Effector memory CD8-positive, alpha-beta T cell (primary cell): ENCODE measurements around the gene AGAP1.
"Not testable (repeated sequence)": the region's sequence is repeated elsewhere in the genome, so short reads cannot be mapped to it uniquely, and the experiment has no call there.

Source experiments
- ATAC-seq: fragments of 150-1000 bp; cut with Tn5 transposase; replicated peaks from 2 replicates; pipeline ENCODE4 v1.10.0; 2021; ENCODE audit warnings: mild to moderate bottlenecking, moderate library complexity
- DNase-seq, 3 experiments: peaks; one replicate each; pipeline ENCODE4 v3.0.0; 2021
- H3K27ac Mint-ChIP-seq, 2 donors: one replicate each; pipeline ENCODE4 v1.8.0; 2022; ENCODE audit warnings: mild to moderate bottlenecking in 2 of 2, mixed read lengths in 2 of 2, moderate library complexity in 2 of 2
- H3K27me3 Mint-ChIP-seq, 2 donors: one replicate each; pipeline ENCODE4 v1.8.0; 2022; ENCODE audit warnings: mixed read lengths in 2 of 2
- H3K36me3 Mint-ChIP-seq: one replicate; pipeline ENCODE4 v1.8.0; 2022; ENCODE audit warnings: mild to moderate bottlenecking, moderate library complexity, mixed read lengths; ENCODE audit not compliant: insufficient read depth
- H3K4me1 Mint-ChIP-seq, 2 donors: one replicate each; pipeline ENCODE4 v1.8.0; 2022; ENCODE audit warnings: low read depth in 2 of 2, mixed read lengths in 2 of 2
- H3K4me3 Mint-ChIP-seq, 2 donors: one replicate each; pipeline ENCODE4 v1.8.0; 2022; ENCODE audit warnings: mild to moderate bottlenecking in 2 of 2, mixed read lengths in 2 of 2, moderate library complexity in 2 of 2
- H3K9me3 Mint-ChIP-seq, 2 donors: one replicate each; pipeline ENCODE4 v1.8.0; 2022; ENCODE audit warnings: mixed read lengths in 2 of 2

AGAP1 gene

DNA sequence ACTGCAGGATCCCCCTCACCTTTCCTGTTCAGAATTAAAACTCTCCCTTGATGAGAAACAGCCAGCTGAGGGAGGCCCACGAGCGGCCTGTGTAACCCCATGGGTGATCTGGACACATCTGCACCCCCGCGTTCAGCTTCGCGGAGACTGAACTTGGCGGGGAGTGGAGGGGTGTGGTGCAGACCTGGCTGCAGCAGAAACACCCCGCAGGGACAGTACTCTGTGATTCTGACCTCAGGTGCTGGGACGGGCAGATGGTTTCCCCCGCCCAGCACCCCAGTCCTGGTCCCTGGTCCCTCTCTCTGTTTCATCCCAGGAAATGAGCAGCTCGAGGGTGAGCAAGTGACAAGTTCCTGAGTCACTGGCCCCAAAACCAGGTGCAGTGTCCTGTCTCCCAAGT lies 633.2 kb downstream of the AGAP1 start:
- ATAC-seq (no peak), DNase-seq (no peak)
- Mint-ChIP-seq H3K27ac (no peak overlapping the region), H3K27me3 (no peaks in the 10 kb centered on the region), H3K4me1 (no peaks in the 10 kb centered on the region), H3K4me3 (no peak overlapping the region), H3K36me3 (peaks cover 43% of the 10 kb centered on the region), H3K9me3 (no peaks in the 10 kb centered on the region)

DNA sequence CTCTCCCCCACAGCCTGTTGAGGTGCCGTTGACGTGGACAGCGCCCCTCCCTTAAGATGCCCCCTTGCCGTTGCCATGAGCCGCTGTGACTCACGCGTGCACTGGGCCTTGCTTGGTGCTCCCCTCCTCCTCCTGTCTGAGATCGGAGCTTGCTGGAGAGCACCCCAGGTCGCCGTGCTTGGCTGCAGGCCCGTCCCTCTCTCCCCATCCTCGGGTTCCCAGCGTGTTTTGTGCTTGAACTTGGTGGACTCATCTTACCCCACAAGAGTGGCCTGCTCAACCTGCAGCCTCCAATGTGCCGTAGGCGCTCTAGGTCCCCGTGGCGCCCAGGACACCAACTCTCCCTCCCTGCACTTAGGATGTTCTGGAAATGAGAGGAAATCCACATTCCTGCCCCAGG lies 634.5 kb downstream of the AGAP1 start:
- Mint-ChIP-seq H3K4me1 (no peaks in the 10 kb centered on the region), H3K36me3 (peaks cover 36% of the 10 kb centered on the region), H3K9me3 (no peaks in the 10 kb centered on the region), H3K27me3 (no peaks in the 10 kb centered on the region), H3K27ac (no peak overlapping the region), H3K4me3 (no peak overlapping the region)
- ATAC-seq (no peak), DNase-seq (no peak)

DNA sequence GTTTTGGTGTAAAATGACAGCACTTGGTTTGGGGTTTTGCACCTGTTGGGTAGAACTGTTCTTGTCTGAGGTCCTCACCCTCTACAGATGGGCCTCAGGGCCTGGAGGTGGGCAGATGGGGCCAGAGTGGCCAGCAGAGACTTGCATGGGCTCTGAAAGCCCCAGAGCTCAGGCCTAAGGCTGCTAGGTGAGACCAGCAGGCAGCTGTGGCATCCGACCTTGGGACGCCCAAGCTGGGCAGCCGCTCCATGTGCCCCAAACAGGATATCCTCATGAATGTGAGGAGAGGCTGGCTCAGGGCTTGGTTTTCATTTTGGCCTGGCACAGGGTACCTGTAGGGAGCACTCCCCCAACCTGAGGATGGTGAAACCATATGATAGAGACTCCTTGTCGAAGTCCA lies 636.1 kb downstream of the AGAP1 start:
- H3K27me3 Mint-ChIP-seq: no peaks in the 10 kb centered on the region
- peaks cover 29% of the 10 kb centered on the region for H3K36me3 Mint-ChIP-seq
- H3K4me3 Mint-ChIP-seq: no peak overlapping the region
- no peaks in the 10 kb centered on the region for H3K4me1 Mint-ChIP-seq
- H3K9me3 Mint-ChIP-seq: no peaks in the 10 kb centered on the region
- DNase-seq: no peak
- H3K27ac Mint-ChIP-seq: no peak overlapping the region
- no peak for ATAC-seq

DNA sequence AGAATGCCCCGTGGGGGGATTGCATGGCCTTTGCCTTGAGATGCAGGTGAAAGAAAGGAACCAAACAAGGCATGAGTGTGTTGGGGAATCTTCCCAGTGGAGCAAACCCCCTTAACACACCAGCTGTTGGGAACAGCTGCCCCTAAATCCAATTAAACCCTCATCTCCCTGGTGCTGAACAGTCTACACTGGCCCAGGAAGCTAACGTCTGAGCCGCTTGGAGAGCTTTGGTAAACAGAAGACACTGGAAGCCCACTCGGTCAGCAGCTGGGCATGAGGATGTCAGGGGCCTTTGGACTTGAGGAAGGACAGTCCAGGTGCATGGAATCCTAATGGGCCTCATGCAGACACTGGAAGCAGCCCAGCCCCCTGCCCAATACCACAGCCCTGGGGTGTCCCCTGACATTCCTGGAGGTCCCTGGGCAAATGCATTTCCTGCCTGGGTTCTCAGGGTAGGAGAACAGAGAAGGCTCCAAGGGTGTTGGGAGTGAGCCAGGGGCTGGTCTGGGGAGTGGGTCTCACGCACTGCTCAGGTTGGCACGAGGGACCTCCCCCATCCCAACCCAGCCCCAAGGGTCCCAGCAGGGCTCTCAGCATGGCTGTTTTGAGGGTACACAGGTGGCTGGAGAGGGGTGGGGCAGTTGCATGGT lies 636.6 kb downstream of the AGAP1 start:
- ATAC-seq (no peak), DNase-seq (no peak)
- Mint-ChIP-seq H3K36me3 (peaks cover 23% of the 10 kb centered on the region), H3K4me1 (no peaks in the 10 kb centered on the region), H3K27me3 (no peaks in the 10 kb centered on the region), H3K27ac (no peak overlapping the region), H3K9me3 (no peaks in the 10 kb centered on the region), H3K4me3 (no peak overlapping the region)

DNA sequence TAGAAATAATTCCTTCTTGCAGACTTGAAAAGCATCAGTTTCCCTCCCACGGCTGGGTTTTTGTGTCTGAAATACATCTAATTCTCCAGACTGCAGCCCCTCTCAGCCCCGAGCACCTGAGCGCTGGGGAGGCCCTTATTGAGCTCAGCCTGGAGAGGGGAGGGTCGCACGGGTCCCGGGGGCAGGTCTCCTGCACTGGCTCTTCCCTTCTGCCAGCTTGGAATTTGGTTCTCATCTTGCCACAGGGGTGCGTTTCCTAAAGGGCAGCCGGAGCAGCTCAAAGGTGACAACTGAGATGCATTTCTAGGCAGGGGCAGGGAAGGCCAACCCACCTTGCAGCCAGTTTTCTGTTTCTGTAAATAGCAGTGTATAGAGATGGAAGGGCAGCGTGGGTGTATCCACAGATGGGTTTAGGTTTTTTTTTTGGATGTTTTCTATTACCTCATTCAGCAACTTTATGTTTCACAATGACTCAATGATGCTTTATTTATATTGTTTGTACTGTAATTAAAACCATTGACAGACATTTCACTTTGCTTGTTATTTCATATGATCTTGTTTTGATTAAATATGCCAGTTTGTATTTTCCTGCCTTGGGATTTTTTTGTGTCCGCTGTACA lies 637.3 kb downstream of the AGAP1 start:
- no peak for ATAC-seq
- Mint-ChIP-seq H3K27me3 (no peaks in the 10 kb centered on the region), H3K27ac (no peak overlapping the region), H3K4me3 (no peak overlapping the region), H3K4me1 (no peaks in the 10 kb centered on the region), H3K9me3 (no peaks in the 10 kb centered on the region), H3K36me3 (peaks cover 19% of the 10 kb centered on the region)
- DNase-seq: no peak

DNA sequence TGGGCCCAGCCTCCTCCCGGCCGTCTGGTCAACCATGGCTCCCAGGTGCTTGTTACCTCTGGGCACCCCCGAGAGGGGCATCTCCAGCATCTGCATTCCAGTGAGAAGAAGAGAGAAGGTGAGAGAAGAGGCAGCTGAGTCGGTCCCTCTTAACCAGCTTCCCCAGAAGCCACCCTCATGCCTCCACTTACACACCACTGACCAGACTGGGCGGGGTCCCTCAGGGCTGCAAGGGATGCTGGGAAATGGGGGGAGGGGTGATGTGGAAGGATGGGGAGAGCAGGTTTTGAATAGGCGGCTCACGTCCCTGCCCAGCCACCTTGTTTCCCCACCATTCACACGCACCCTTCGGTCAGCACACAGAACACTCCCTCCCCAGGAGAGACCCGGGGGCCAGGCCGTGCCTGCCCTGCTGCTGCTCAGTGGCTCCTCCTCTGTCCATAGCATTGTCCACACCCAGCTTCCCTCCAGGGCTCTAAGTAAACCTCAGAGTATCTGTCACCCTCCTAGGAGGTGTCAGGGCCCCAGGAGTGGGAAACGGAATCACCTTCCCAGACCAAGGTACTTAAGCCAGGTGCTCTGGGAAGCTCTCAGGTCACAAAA lies 639.7 kb downstream of the AGAP1 start:
- no peak overlapping the region for H3K27ac Mint-ChIP-seq
- H3K27me3 Mint-ChIP-seq: no peaks in the 10 kb centered on the region
- ATAC-seq (no peak), DNase-seq (no peak)
- no peaks in the 10 kb centered on the region for H3K9me3 Mint-ChIP-seq
- no peak overlapping the region for H3K4me3 Mint-ChIP-seq
- H3K36me3 Mint-ChIP-seq: peaks cover 11% of the 10 kb centered on the region
- no peaks in the 10 kb centered on the region for H3K4me1 Mint-ChIP-seq

DNA sequence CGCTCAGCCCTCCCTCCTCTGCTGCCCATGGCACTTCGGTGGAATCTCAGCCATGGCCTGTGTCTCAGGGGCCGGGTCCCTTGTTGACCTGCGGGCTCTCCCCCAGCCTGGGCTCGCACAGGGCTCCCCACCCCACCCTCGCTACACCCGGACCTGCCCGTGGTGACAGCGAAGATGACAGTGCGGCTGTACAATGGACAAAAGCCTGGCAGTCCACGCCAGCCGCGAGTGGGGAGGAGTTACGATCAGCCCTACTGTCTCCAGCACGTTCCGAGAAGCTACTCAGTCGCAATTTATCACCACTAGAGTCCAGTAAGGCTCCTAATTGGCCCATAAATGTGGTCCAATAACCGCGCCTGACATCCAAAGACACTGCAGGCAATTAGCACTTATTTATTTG lies 642.7 kb downstream of the AGAP1 start:
- DNase-seq (no peak), ATAC-seq (no peak)
- no peaks in the 10 kb centered on the region for H3K9me3 Mint-ChIP-seq
- H3K27me3 Mint-ChIP-seq: peaks cover 10 to 12% of the 10 kb centered on the region in 2 donors
- no peak overlapping the region for H3K4me3 Mint-ChIP-seq
- H3K27ac Mint-ChIP-seq: no peak overlapping the region
- no peaks in the 10 kb centered on the region for H3K4me1 Mint-ChIP-seq
- peaks cover 9% of the 10 kb centered on the region for H3K36me3 Mint-ChIP-seq

DNA sequence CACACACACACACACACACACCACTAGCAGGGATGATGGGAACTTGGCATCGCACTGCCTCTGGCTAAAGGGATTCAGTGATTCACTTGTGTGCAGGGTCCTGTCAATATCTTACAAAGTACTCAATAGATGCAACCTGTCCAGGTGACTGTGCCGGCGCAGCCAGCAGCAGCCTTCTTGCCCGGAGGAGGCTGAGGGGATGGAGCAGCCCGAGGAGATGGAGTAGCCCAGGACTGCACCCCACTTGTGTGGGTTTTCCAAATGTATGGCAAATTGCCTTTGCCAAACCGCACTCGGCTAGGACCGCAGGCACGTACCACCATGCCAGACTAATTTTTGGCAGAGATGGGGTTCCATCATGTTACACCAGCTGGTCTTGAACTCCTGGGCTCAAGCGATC lies 643.2 kb downstream of the AGAP1 start:
- DNase-seq (no peak), ATAC-seq (no peak)
- H3K27ac Mint-ChIP-seq: no peak overlapping the region
- H3K9me3 Mint-ChIP-seq: no peaks in the 10 kb centered on the region
- no peaks in the 10 kb centered on the region for H3K4me1 Mint-ChIP-seq
- peaks cover 4% of the 10 kb centered on the region for H3K36me3 Mint-ChIP-seq
- H3K4me3 Mint-ChIP-seq: no peak overlapping the region
- H3K27me3 Mint-ChIP-seq: peaks cover 14 to 15% of the 10 kb centered on the region in 2 donors

DNA sequence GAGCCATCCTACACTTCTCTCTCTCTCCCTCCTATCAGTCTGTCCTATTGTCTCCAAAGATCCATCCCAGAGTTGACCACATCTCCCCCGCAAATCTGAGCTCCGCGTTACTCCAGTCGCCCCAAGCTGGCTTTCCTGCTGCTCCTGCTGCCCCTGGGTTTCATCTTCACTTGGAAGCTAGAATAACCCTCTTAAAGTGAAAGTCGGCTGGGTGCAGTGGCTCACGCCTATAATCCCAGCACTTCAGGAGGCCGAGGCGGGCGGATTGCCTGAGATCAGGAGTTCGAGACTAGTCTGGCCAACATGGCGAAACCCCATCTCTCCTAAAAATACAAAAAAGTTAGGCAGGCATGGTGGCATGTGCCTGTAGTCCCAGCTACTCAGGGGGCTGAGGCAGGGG lies 647.8 kb downstream of the AGAP1 start:
- H3K9me3 Mint-ChIP-seq, H3K4me1 Mint-ChIP-seq, ATAC-seq, H3K36me3 Mint-ChIP-seq, H3K4me3 Mint-ChIP-seq, H3K27ac Mint-ChIP-seq, DNase-seq: not testable (repeated sequence)
- H3K27me3 Mint-ChIP-seq: peaks cover 42 to 52% of the 10 kb centered on the region in 2 donors

DNA sequence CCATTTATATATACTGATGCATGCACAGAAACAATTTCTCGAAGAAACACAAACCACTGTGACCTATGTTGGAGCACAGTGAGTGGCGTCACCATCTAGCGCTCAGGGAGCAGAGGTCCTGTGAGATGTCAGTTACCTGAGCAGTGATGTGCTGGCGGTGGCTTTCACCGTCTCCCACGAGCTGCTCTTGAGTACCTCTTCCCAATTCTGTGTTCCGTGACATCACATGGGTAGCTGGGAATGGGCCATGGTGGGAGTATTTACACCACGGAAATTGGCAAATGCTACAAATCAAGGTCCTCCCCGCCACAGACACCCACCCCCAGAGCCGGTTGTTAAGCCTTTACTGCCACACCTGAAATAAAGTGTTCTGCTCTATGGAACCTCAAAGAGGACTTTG lies 650.0 kb downstream of the AGAP1 start:
- H3K36me3 Mint-ChIP-seq: no peaks in the 10 kb centered on the region
- H3K27me3 Mint-ChIP-seq: peaks cover 42 to 52% of the 10 kb centered on the region in 2 donors
- H3K4me3 Mint-ChIP-seq: no peak overlapping the region
- H3K4me1 Mint-ChIP-seq: peaks cover 0 to 3% of the 10 kb centered on the region in 2 donors
- ATAC-seq (no peak), DNase-seq (no peak)
- no peak overlapping the region for H3K27ac Mint-ChIP-seq
- H3K9me3 Mint-ChIP-seq: peaks cover 0 to 3% of the 10 kb centered on the region in 2 donors

DNA sequence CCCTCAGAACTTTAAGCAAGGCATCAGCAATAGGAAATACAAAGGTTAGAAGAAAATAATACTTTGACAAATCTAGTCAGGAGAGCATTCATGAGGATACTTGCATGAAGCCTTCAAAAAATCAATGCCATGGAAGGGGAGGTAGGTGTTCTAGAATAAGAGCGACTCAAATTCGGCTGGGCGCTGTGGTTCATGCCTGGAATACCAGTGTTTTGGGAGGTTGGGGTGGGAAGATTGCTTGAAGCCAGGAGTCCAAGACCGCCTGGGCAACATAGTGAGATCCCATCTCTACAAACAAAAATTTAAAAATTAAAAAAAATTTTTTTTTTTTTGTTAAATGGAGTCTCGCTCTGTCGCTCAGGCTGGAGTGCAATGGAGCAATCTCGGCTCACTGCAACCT lies 652.6 kb downstream of the AGAP1 start:
- peaks cover 0 to 3% of the 10 kb centered on the region in 2 donors for H3K4me1 Mint-ChIP-seq
- H3K27me3 Mint-ChIP-seq: peaks cover 31 to 52% of the 10 kb centered on the region in 2 donors
- H3K9me3 Mint-ChIP-seq: peaks cover 0 to 3% of the 10 kb centered on the region in 2 donors
- no peak for DNase-seq
- ATAC-seq: no peak
- H3K36me3 Mint-ChIP-seq: no peaks in the 10 kb centered on the region
- H3K27ac Mint-ChIP-seq: no peak overlapping the region
- H3K4me3 Mint-ChIP-seq: no peak overlapping the region

DNA sequence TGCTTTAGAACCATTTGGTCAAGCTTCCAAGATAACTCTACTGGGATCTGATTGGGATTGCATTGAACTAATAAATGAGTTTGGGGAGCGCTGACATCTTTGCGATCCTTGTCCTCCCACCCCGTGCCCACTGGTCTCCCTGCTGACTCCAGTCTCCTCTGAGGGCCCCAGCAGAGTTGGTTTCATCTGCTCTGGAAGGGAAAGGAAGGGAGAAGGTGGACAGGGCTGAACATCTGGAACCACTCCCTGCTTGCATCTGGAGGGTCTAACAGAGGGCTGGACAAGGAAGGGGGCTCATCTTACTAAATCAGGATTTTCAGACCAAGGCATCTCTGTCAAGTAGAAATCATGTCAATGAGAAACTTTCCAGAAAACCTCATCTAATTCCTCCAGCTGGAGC lies 661.6 kb downstream of the AGAP1 start:
- Mint-ChIP-seq H3K27ac (no peak overlapping the region), H3K4me3 (no peak overlapping the region), H3K36me3 (no peaks in the 10 kb centered on the region), H3K4me1 (peaks cover 0 to 2% of the 10 kb centered on the region in 2 donors), H3K9me3 (peaks cover 0 to 6% of the 10 kb centered on the region in 2 donors), H3K27me3 (peaks cover 34 to 82% of the 10 kb centered on the region in 2 donors)
- DNase-seq (no peak), ATAC-seq (no peak)

DNA sequence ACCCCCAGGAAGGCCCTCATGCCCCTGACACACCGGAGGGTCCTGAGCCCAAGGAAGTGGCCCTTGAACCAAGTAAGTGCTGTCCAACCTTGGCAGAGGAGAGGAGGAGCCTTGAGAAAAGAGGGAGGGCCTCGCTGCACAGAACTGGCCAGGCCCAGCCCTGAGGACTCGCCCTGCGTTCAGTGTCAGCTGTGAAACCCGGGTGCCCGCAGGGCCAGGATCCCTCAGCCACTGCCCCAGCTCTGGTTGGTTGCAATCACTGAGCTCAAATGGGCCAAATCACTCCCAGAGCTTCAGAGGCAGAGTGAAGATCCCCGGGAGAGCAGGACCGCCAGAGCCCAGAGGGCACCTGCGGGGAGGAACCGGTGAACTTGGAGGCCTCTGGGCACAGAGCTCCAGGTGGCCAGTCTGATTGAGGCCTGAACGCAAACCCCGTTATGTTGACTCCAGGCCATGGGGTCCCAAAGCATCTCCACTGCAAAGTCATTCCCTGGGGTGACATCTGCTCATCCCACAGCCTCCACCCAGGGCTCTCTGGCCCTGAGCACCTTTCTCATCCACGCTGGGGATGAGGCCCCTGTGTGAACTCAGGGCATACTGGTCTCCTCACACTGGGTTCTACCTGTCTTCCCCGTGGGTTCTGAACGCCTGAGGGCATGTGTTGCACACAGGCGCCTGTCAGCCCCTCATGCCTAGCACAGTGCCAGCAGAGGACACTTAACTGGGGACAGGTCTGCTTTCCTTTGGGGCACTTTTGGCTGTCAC lies 662.4 kb downstream of the AGAP1 start:
- Mint-ChIP-seq H3K4me3 (no peak overlapping the region), H3K27ac (no peak overlapping the region), H3K4me1 (peaks cover 0 to 2% of the 10 kb centered on the region in 2 donors), H3K9me3 (peaks cover 0 to 6% of the 10 kb centered on the region in 2 donors), H3K36me3 (no peaks in the 10 kb centered on the region), H3K27me3 (peaks cover 34 to 83% of the 10 kb centered on the region in 2 donors)
- ATAC-seq: no peak
- no peak for DNase-seq

DNA sequence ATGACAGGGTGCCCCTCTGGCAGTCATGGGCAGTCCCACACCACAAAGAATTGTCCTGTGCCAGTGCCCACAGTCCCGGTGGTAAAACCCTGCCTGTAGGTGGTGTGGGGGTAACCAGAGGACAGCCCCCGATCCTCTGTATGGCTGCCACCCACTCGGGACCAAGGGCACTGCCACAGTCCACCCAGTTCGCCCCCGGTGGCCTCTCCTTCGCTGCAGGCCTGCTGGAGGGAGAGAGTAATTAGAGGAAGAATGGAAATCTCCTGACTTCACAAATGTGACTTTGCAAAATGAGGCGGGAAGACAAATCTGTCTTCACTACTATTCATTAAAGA lies 663.0 kb downstream of the AGAP1 start:
- H3K27me3 Mint-ChIP-seq: peaks cover 36 to 87% of the 10 kb centered on the region in 2 donors

More for the DNA sequence above, 663.0 kb downstream of the AGAP1 start:
- Mint-ChIP-seq H3K4me3 (no peak overlapping the region), H3K27ac (no peak overlapping the region), H3K36me3 (no peaks in the 10 kb centered on the region), H3K4me1 (peaks cover 0 to 2% of the 10 kb centered on the region in 2 donors), H3K9me3 (peaks cover 0 to 6% of the 10 kb centered on the region in 2 donors)
- no peak for DNase-seq
- no peak for ATAC-seq
